Gastroesophageal sphincter (tissue), 3 donors: Measurements from ENCODE around the gene TMEM144.

Experiments used
- POLR2A ChIP-seq, 2 donors: fragments of 450-650 bp; IDR thresholded peaks; one replicate each; pipeline ENCODE4 v1.6.1; 2017; ENCODE audit warnings: antibody characterized with exemption in 2 of 2, mild to moderate bottlenecking in 2 of 2, moderate library complexity in 1 of 2
- POLR2AphosphoS5 ChIP-seq: sonication (generic); formaldehyde crosslinking; IDR thresholded peaks from one replicate; pipeline ENCODE4 v1.6.1; 2017; ENCODE audit warnings: antibody characterized with exemption
- TF ChIP-seq, protein P1 (sequence below), 4 experiments: fragments of 200-600 bp in 2 of 4; fragments of 450-650 bp in 2 of 4; sonication (generic) in 1 of 4; IDR thresholded peaks; one replicate each; pipeline ENCODE4 v1.5.1; 2017 to 2019; ENCODE audit warnings: antibody characterized with exemption in 4 of 4, mild to moderate bottlenecking in 2 of 4, moderate library complexity in 2 of 4

DNA sequence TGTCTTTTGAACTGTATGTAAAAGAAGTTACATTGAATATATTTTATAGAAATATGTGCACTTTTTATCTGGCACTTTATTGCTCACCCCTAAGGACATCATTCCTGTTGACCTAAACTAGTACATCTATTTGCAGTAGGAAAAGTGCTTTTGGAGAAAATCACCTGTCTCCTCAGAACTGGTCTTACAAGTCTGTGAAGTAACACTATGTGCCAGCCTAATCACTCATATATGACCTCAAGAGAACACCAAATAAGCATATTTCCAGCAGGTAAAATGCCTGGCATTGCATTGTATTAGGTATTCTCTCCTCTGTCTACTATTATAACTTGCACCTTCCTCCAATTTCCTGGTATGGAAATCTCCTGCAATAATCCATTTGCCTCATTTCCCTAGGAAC lies 33.5 kb upstream of the TMEM144 start:
- TF ChIP-seq POLR2A (IDR thresholded peaks at IDR 0.05): no peak
- TF ChIP-seq, protein P1, sequence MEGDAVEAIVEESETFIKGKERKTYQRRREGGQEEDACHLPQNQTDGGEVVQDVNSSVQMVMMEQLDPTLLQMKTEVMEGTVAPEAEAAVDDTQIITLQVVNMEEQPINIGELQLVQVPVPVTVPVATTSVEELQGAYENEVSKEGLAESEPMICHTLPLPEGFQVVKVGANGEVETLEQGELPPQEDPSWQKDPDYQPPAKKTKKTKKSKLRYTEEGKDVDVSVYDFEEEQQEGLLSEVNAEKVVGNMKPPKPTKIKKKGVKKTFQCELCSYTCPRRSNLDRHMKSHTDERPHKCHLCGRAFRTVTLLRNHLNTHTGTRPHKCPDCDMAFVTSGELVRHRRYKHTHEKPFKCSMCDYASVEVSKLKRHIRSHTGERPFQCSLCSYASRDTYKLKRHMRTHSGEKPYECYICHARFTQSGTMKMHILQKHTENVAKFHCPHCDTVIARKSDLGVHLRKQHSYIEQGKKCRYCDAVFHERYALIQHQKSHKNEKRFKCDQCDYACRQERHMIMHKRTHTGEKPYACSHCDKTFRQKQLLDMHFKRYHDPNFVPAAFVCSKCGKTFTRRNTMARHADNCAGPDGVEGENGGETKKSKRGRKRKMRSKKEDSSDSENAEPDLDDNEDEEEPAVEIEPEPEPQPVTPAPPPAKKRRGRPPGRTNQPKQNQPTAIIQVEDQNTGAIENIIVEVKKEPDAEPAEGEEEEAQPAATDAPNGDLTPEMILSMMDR (IDR thresholded peaks at IDR 0.05): no peak
- no peak for TF ChIP-seq POLR2AphosphoS5
